Dedifferentiated amniotic fluid mesenchymal stem cell (primary cell): ENCODE results near the gene ETF1.

Source experiments
- DNase-seq: peaks from one replicate; pipeline ENCODE4 v3.0.0-alpha.2; 2016; ENCODE audit errors: extremely low spot score

Gene ETF1

GRCh38 chr5:138563340-138564118 lies 20.5 kb upstream of the ETF1 start:
- DNase-seq: no peak

DNA sequence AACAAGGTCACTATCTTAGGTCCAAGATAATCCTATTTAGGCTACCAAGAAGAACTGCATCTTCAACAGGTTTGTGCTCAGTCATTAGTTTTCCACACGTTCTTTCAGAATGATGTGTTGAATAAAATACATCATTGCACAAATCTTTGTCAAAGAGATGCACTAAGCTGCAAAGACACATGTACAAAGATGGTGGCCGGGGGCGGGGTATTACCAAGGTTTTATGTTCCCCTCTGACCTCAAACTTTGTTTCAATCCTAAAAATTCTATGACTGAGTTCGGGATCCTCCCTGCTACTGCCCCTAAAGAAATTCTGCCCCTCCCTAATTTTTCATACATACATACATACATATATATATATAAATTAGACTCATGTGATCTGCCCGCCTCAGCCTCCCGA lies 17.9 kb upstream of the ETF1 start:
- DNase-seq: no peak

DNA sequence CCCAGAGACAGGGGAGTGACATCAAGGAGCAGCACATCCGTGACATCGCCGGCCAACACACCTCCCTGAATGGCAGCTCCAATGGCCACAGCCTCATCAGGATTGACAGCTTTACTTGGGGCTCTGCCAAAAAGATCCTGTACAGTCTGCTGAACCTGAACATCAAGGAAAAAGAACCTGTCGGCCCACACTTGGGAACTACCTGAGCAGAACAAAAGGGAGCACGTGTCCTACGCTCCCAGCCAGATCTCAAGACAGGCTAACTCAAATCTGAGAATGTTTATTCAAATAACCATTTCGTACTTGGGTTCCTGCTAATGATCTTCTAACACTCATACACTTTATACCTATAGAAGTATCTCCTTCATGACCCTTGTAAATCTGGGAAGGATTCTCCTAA lies 16.9 kb upstream of the ETF1 start:
- no peak for DNase-seq

GRCh38 chr5:138557677-138558076 lies 14.6 kb upstream of the ETF1 start:
- DNase-seq: no peak

DNA sequence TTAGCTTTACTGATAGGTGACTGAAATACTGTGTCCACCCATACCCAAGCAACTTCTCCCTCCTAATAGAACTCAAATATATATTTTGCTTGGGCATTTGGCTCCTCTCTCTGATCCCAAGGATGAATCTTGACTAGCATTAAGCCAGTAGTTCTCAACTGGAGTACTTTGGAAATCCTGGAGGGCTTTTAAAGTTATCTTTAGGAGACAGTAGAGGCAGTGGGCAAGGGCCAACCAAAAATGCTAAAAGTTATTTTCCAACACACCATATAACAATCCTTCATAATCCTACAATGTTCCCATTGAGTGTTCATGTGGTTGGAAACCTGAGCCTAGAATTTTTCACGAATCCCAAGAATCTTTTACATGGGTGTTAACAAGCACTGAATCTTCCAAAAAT lies 11.1 kb upstream of the ETF1 start:
- DNase-seq: no peak

- DNase-seq: no peak
Observed at GRCh38 chr5:138553437-138554095, 10.5 kb upstream of the ETF1 start.

- no peak for DNase-seq
Observed at GRCh38 chr5:138552657-138553056, 9.6 kb upstream of the ETF1 start.

DNA sequence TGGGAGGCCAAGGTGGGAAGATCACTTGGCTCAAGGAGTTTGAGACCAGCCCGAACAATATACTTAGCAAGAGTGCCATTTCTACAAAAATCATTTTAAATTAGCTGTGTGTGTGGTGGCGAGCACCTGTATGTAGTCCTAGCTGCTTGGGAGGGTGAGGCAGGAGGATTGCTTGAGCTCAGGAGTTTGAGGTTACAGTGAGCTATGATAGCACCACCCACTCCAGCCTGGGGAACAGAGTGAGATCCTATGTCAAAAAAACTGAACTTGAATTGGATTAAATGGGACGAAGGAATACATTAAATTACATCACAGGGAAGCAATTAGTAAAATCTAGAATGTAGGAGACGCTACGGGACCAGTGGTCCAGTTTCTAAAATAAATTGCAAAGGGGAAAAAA lies 6.4 kb upstream of the ETF1 start:
- DNase-seq: no peak

- DNase-seq: no peak
Observed at GRCh38 chr5:138545919-138546562, 3.0 kb upstream of the ETF1 start.

- DNase-seq: peak; percentile 30
Observed at GRCh38 chr5:138544181-138545134, 1.4 kb upstream of the ETF1 start.

GRCh38 chr5:138543730-138544104 lies 681 bp upstream of the ETF1 start:
- no peak for DNase-seq

DNA sequence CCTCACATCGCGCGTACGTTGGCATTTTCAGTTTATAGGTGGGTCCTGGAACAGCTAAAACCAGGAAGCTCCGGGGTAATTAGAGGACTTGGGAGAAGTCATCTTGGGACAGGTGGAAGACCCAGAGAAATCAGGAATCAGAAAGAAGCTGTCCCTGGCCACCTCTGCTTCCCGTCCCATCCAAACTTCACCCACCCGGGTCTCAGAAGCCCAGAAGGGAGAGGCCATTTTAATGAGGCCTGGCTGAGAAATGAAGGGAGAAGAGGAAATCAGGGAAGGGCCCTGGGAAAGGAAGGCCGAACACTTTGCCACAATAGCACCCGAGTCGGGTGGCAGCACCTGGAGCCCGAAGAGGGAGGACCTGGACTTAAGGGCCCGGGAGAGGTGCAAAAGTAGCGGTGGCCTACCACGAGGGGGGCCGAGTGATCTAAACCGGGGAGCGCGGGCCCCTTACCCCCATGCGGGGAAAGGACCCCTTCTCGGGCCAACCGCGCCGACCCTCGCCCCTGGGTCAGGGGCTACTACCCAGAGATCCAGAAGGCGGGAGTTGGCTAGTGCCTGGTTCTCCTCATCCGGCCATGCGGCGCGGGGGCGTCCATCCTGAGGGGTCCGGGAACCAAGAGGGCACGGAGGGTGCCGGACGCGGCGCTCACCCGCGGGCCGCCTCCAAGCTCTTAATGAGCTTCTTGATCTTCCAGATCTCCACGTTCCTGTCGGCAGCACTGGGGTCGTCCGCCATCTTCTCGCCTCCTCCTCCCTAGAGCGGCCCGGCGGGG lies 668 bp downstream of the ETF1 start:
- DNase-seq: no peak

DNA sequence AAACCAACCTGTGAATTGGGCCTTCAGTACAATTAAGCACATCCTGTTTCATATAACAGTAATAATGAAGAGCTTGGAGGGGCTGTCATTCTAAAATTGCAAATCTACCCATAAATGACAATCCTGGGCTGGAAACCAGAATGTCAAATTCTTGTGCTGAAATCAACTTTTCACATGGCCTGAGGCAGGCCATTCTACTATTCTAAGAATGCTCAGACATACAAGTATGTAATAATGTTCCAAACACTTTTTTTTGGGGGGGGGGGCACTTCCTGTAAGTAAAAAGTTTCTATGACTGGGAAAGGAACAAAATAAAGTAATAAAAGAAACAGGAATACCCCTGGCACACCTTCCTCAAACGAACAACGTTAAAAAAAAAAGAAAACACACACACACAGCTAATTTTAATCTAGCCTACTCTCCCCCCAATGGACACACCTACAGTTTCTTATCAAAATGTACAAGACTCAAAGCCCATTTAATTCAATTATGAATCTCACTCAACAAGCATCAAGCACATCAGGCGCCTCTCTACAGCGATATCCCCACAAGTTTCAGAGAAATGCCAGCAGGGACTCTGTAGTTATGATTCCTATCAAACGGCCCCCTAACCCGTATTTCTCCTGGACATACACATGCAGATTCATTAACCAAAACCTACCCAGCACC lies 1.4 kb downstream of the ETF1 start:
- DNase-seq: peak; percentile 51

DNA sequence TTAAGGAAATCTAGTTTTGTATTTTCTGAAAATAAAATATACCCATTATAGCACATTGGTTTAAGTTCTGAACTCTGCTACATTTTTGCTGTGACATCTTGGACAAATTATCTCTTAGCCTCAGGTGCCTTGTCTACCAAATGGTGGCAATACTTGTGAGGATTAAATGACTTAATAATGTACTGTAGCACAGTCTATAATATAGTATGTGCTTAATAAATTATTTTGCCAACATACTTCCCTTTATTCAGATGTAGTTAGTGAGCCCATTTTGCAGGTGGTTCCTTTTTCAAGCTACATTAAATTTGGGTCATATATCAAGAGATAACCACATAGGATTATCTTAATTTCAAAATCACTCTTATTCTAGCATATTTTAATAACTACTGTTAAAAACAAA lies 3.2 kb downstream of the ETF1 start:
- no peak for DNase-seq

DNA sequence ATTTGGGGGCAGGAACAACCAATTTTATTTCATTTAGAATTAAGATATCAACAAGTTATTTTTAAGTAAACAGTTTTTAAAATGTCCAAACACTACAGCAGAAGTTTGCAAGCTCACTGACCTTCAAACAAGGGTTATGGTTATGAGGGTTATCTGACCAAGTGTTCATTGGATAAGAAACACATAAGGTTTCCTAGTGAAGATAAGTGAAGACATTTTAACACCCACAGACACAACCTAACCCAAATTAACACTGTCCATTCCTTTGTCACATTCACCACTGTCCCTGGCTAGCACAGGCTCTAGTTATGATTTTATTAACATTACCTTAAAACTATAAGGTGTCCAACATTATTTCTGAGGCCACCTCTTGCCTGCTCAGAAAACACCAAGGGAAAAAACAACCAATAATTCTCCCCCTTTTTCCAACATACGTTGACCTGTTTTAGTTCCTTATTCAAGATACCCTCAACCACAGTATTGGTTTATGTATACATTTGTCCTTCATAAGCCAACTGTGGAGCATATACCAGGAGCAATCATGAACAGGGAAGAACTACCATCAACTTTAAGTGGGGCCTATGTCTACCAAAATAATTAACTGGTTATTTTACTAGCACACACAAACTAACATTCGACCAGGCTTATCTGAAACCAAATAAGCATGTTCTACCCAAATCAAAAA lies 4.0 kb downstream of the ETF1 start:
- no peak for DNase-seq

DNA sequence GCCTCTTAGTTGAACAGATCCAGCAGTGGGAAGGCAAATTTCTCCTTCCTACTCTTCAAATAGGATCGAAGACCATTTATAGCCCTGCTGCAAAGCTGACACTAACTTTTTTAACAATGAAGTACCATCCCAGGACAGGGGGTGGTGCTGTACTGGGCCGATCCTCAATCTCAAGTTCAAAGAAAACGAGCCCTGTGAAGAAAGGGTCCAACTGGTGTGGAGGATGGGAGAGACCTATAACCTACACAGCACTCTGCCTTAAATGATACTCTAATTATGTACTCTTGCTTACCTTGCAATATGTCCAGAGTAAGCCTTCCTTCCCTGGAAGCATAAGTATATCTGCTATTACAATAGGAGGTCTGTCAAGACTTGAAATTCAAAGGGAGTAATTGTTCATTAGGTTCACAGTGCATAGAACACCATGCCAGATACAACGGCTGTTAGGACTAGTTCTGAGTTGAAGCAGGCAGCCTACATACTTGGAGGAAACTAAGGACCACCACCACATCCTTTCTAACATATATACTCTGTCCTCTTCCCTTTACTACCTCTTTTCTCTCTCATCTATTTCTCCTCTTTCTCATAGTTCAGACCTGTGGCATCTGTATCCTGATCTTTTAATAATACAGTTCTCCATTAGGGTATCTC lies 6.2 kb downstream of the ETF1 start:
- no peak for DNase-seq

DNA sequence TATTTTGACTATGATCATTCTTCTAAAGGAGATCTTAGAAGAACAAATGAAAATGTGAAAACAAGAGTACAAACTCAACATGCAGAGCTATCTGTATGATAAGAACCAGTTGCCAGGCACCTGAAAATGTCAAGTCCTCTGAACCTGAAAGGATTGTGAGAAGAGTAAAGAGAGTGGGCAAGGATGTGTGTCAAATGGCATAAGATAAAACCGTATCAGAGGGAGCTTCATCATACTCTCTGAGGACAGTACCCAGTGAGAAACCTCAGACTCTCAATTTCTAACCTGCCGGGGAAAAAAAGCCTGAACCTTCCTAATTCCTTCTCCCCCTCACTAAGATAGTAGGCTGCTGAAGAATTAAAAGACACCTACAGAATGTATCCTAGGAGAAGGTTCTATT lies 6.8 kb downstream of the ETF1 start:
- no peak for DNase-seq

DNA sequence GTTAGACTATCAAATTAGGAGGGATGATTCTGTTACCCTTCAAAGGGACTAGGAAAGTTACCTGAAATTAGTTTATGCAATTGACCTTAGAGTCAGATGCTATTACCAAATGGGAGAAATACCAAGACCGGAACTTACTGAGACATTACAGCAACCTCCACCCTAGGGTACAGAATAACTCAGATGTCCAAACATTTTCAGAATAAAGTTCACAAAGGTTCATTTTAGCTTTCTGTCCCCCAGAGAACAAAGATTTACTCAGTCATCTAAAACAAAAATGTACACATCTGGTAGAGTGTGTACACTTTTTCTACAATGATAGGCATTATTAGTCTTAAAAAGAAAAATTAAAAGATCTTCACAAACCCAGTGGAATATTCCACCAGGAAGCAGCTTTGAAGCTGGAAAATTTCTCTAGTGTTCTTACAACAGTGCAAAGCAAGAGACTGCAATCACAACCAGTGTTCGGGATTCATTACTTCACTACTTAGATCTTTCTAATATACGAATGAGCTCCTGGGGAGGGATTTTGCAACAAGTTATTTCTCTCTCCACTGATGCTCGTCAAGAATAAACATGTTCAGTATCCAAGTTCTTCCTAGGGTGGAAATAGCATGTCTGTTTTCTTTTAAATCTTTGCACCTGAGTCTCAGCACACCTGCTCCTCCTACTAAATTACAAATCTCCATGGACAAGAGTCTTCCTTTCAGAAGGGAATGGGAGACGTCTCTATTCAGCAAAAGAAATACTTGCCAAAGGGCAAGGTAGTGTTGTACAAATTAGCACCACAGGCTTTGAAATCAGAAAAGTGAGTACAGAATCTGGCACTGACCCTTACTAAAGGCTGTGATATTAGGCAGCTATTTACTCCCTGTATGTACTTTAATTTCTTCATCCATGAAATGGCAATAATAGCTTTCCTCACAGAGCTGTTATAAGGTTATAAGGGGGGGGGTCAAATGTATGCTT lies 8.8 kb downstream of the ETF1 start:
- DNase-seq: no peak
